Measurements from ENCODE around the gene TRIM40. TPM values are rescaled to one million over a fixed set of nuclear protein-coding genes. Genes with fewer than 3 reads are reported as not detected.
"Not testable (repeated sequence)": the region's sequence is repeated elsewhere in the genome, so short reads cannot be mapped to it uniquely, and the experiment has no call there.

Gene TRIM40
- polyA plus RNA-seq, 12 donors = 0.13 TPM; not detected in 11

DNA sequence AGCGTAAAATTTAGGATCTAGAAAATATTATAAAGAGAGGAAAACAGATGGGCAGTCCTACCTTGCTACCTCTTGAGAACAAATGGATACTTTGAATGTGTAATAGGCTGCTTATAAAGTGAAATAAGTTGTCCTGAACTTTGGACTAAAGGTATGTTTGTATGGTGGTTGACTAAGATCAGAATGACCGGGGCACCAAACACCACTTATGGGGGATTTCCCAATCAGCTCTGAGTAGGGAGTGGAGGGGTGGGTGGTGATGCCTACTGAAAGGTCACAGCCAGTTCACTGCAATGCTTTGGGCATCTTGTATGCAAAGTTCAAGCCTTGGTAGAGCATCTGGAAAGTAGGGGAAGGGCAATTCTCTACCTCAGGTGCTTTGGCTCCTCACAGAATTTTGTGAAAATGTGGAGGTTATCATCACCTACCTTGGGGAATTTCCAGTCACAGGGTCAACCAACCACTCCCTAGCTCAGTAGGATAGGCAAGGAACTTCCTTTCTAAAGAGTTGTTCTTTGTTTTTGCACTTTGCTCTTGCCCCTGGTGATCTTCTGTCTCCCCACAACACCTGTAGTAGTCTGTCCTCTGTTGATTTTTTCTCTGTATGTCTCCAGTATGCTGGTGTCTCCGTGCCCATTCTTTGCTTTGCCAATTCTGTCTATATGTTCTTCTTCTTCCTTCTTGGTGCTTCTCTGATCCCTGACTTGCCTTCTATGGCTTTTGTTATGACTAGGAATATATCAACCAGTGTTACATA is 22.8 kb upstream of the TRIM40 start, which contains the start of gene TRIM31:
Gene TRIM31, minus strand, starts transcription at position 88 of the 757 bp plus-strand sequence. CDS start 285 bp downstream, outside the sequence.
- DNase-seq = no peak

- no peak for DNase-seq
Measured at GRCh38 chr6:30113841-30114240, 22.1 kb upstream of the TRIM40 start.

- DNase-seq = no peak
Measured at GRCh38 chr6:30116724-30117123, 19.2 kb upstream of the TRIM40 start.

DNA sequence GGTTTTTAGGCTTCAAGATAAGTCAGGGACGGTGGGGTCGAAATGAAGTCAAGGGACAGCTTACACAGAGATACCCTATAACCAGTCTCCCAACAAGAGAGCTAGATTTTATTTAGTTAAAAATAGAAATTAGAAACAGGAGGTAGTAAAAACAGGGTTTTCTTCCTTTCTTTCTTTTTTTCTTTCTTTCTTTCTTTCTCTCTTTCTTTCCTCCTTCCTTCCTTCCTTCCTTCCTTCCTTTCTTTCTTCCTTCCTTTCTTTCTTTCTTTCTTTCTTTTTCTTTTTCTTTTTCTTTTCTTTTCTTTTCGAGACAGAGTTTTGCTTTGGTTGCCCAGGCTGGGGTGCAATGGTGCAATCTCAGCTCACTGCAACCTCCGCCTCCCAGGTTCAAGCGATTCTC is 17.2 kb upstream of the TRIM40 start:
- not testable (repeated sequence) for DNase-seq

DNA sequence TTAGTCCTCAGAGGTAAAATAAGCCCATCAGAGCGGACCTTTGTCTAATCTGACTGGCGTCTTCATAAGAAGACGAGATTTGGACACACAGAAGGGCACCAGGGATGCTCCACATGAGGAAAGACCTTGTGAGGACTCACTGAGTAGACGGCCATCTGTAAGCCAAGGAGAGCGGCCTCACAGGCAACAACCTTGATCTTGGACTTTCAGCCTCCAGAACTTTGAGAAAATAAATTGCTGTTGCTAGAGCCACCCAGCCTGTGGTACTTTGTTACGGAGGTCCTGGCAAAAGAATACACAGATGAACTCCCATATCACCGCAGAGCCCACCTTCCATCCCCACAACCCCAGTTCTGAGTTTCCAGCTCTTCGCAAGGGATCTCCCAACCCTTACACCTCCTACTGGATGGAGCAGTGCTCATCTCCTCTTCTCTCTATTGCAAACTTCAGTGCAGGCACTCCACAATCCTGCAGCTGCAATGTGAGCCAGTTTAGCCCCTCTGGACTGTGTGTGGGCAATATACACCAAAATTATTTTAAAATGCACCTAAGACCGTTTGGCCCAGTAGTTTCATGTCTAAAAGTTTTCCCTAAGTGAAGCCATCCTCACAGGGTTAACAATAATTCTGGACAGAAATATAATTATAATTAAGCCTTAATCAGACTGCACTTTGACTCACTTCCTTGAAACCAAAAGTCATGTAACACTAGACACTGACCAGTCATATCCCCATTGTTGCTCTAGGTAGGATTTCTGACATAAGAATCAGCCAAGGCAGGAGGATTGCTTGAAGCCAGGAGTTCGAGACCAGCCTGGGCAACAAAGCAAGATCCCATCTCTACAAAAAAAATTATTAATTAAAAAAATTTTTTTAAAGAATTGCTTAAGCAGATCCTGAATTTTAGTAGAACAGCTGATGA is 14.2 kb upstream of the TRIM40 start:
- DNase-seq = no peak

- DNase-seq = no peak
Measured at GRCh38 chr6:30122515-30122914, 13.4 kb upstream of the TRIM40 start.

GRCh38 chr6:30127238-30128093 is 8.5 kb upstream of the TRIM40 start:
- DNase-seq = no peak

GRCh38 chr6:30129265-30130178 is 6.4 kb upstream of the TRIM40 start:
- DNase-seq = no peak

- DNase-seq = no peak
Measured at GRCh38 chr6:30130179-30130679, 5.7 kb upstream of the TRIM40 start.

- peak; percentile 79 for DNase-seq
Measured at GRCh38 chr6:30130887-30131862, 4.8 kb upstream of the TRIM40 start.

DNA sequence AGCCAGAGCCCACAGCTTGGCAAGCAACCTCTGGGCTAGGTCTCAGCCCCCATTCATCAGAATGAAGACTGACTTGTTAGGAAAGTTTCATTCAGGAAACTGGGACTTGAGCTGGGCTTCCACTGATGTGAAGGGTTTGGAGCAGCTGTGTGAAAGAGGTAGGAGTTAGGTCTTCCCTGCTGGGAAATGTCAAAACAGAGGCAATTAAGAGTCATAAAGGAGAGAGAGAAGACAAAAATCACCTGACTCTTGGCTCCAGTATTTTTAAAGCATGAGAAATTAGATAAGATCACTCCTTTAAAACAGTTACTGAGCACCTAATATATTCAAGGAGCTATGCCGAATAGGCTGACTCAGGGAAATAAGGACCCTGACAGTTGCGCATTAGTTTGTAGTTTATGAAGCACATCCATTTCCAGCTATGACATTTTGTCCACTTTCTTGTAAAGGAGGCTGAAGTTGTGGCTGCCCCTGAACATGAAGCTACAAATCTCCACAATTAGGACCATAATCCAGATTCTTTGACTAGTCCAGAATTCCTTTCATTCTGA is 3.9 kb upstream of the TRIM40 start:
- DNase-seq = no peak

DNA sequence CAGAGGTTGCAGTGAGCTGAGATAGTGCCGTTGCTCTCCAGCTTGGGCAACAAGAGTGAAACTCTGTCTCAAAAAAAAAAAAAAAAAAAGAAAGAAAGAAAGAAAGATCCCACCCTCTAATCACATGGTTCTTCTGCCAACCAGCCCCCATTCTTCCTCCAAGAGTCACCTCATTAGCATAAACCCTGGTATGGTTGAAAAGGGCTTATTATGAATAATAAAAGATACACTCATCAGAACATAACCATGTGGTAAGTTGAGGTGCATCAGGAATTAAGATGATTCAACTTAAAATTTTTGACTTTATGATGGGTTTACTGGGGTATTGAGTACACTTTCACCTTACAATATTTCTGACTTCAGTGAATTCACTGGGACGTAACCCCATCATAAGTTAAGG is 793 bp upstream of the TRIM40 start:
- no peak for DNase-seq

DNA sequence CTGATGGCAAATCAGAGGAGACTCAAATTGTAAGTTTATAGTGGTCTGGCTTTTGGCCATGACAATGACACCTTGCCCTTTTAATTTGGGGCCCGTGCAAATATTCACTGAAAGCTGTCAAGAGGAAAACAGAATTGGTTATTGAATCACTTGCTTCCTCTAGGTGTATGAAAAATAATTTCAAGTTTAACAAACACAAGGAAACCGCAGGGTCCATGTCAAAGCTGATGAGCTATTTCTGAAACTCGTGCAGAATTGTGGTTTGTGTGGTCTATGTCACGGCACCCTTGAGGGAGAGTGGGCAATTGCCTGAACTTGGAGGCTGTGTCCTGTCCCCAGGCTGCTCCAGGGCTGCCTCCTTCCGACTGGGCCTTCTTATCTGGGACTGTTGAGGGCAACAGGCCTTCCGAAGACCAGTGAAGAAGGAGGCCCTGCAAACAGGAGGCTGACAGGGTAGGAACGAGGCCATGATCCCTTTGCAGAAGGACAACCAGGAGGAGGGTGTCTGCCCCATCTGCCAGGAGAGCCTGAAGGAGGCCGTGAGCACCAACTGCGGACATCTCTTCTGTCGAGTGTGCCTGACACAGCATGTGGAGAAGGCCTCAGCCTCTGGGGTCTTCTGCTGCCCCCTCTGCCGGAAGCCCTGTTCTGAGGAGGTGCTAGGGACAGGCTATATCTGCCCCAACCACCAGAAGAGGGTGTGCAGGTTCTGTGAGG is 788 bp downstream of the TRIM40 start:
- DNase-seq = no peak

DNA sequence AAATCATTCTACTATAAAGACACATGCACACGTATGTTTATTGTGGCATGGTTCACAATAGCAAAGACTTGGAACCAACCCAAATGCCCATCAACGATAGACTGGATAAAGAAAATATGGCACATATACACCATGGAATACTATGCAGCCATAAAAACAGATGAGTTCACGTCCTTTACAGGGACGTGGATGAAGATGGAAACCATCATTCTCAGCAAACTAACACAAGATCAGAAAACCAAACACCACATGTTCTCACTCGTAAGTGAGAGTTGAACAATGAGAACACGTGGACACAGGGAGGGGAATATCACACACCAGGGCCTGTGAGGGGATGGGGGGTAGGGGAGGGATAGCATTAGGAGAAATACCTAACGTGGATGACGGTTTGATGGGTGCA is 4.3 kb downstream of the TRIM40 start:
- not testable (repeated sequence) for DNase-seq

- DNase-seq = no peak
Measured at GRCh38 chr6:30142665-30143064, 6.7 kb downstream of the TRIM40 start.

DNA sequence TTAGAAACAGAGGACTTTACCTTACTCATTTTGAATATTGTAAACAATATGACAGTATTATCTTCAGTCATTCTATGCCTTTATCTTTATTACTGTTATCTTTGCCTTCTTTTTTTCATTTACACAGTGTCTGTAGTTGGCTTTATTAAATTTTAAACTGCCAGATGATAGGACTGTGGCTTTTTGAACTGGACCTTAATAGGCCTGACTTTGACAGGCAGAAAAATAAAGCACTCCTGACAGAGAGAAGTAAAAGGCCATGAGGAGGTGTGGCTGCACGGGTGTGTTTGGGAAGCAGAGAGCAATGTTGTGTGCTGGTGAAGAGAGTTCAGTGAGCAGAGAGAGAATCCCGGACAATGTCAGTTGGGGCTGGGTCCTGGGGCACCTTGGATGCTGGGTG is 7.8 kb downstream of the TRIM40 start:
- no peak for DNase-seq

GRCh38 chr6:30144811-30145210 is 8.9 kb downstream of the TRIM40 start:
- no peak for DNase-seq

GRCh38 chr6:30145818-30146217 is 9.9 kb downstream of the TRIM40 start:
- DNase-seq = no peak

Measured in muscle of arm (tissue), 12 donors.